HepG2 (cell line): ENCODE measurements around the gene PUM1. TPM values are rescaled to one million over a fixed set of nuclear protein-coding genes. Genes with fewer than 3 reads are reported as not detected.
A peak's percentile ranks its signal among the peaks of the same experiment; 100 is the strongest.

Source experiments
- AGO2 ChIP-seq: fragments of 200-400 bp; formaldehyde crosslinking; optimal IDR thresholded peaks from 2 replicates; pipeline ENCODE3; 2017; ENCODE audit warnings: mild to moderate bottlenecking, low read depth, low read length, moderate library complexity
- CBX2 ChIP-seq, 2 experiments: fragments of 200-600 bp in 1 of 2; sonication (generic); formaldehyde crosslinking in 1 of 2; IDR thresholded peaks; 2 replicates each; pipeline versions ENCODE4 v1.7.0 to v1.8.1; 2018 to 2022; ENCODE audit warnings: low read depth in 2 of 2, low read length in 1 of 2, mild to moderate bottlenecking in 1 of 2, missing genetic modification reagents in 1 of 2
- GATA4 ChIP-seq: sonication (generic); IDR thresholded peaks from 2 replicates; pipeline ENCODE4 v1.6.1; 2016; ENCODE audit warnings: antibody characterized with exemption, low read depth, borderline replicate concordance
- GRHL1 ChIP-seq: sonication (generic); formaldehyde crosslinking; conservative IDR thresholded peaks from 2 replicates; pipeline ENCODE4 v1.8.0; 2022; ENCODE audit warnings: missing genetic modification reagents
- MBD4 ChIP-seq: IDR thresholded peaks from 2 replicates; pipeline ENCODE4 v1.6.1; 2012; ENCODE audit warnings: low read length, inconsistent platforms, borderline replicate concordance
- PRDM10 ChIP-seq: sonication (generic); formaldehyde crosslinking; IDR thresholded peaks from 2 replicates; pipeline ENCODE4 v1.4.0; 2020; ENCODE audit warnings: low read depth, missing genetic modification reagents
- STAT6 ChIP-seq: sonication (generic); formaldehyde crosslinking; IDR thresholded peaks from 2 replicates; pipeline ENCODE4 v1.4.0; 2020; ENCODE audit warnings: missing genetic modification reagents, mild to moderate bottlenecking, borderline replicate concordance
- ZFP91 ChIP-seq: sonication (generic); formaldehyde crosslinking; IDR thresholded peaks from 2 replicates; pipeline ENCODE4 v1.9.0; 2022; ENCODE audit warnings: missing genetic modification reagents, mild to moderate bottlenecking, borderline replicate concordance
- ZNF235 ChIP-seq: sonication (generic); formaldehyde crosslinking; IDR thresholded peaks from 2 replicates; pipeline ENCODE4 v1.8.1; 2023; ENCODE audit warnings: mild to moderate bottlenecking, missing genetic modification reagents, borderline replicate concordance
- ZNF367 ChIP-seq: sonication (generic); formaldehyde crosslinking; IDR thresholded peaks from 2 replicates; pipeline ENCODE4 v1.4.0; 2020; ENCODE audit warnings: missing genetic modification reagents, borderline replicate concordance
- ZNF687 ChIP-seq: sonication (generic); formaldehyde crosslinking; IDR thresholded peaks from 2 replicates; pipeline ENCODE4 v1.5.1; 2020; ENCODE audit warnings: mild to moderate bottlenecking, missing genetic modification reagents, moderate library complexity
- polyA plus RNA-seq, 8 experiments: library from polyadenylated mRNA; depleted of rRNA in 3 of 8; stranded (reverse) in 7 of 8; unstranded in 1 of 8; fragments of >200 nt; fragmentation: Illumina TruSeq in 4 of 8; extraction: Trizol in 4 of 8; gene quantifications; 2 replicates each; pipeline versions ENCODE4 v1.2.1 to v1.2.3, GENCODE V29; 2011 to 2016; ENCODE audit warnings: low read depth in 4 of 8, missing spikeins in 1 of 8, mixed read lengths in 1 of 8; ENCODE audit not compliant: insufficient read depth in 1 of 8
- total RNA-seq, 5 experiments: library from RNA; depleted of rRNA; stranded (reverse); fragments of >200 nt; fragmentation: Illumina TruSeq; extraction: Trizol; gene quantifications; 2 replicates each; pipeline ENCODE4 v1.2.3, GENCODE V29; 2016; ENCODE audit warnings: low read depth in 1 of 5

PUM1 gene
- total and polyA plus RNA-seq, 2 of the 13 experiments (the other 11 are each of a cell fraction or from before 2014, with no cell fraction given), result 64.7 to 91.0 TPM

- TF ChIP-seq CBX2 (IDR thresholded peaks at IDR 0.05; ENCODE audit: low read depth, low read length) (no peak), CBX2 (CRISPR knock-in tag; IDR thresholded peaks at IDR 0.05; ENCODE audit: low read depth) (no peak), ZNF367 (CRISPR knock-in tag) (no peak), STAT6 (CRISPR knock-in tag) (0 out of 2 replicates have a peak, but pooled peaks have one; percentile 62), GRHL1 (CRISPR knock-in tag) (no peak), ZFP91 (peak; percentile 84), MBD4 (no peak), ZNF687 (CRISPR knock-in tag) (peak; percentile 97), ZNF235 (CRISPR knock-in tag) (peak; percentile 65; the same call in 1 of the 2 replicates), PRDM10 (0 out of 2 replicates have a peak, but pooled peaks have one; percentile 17), GATA4 (no peak), AGO2 (peak; percentile 29)
Observed at GRCh38 chr1:31065310-31066217, at the start of gene PUM1 (continued).
